GM19467 (cell line): ENCODE data around the gene KIAA0586.
"Not testable (repeated sequence)": the region's sequence is repeated elsewhere in the genome, so short reads cannot be mapped to it uniquely, and the experiment has no call there.

Experiments used
- ATAC-seq: cut with Tn5 transposase; IDR thresholded peaks from one replicate; pipeline ENCODE4 v1.9.1; 2021; ENCODE audit warnings: mild to moderate bottlenecking, moderate library complexity; ENCODE audit not compliant: unreplicated experiment

Gene KIAA0586

GRCh38 chr14:58463147-58463546 is 35.6 kb downstream of the KIAA0586 start:
- no peak for ATAC-seq

GRCh38 chr14:58464652-58465051 is 37.1 kb downstream of the KIAA0586 start:
- no peak for ATAC-seq

GRCh38 chr14:58465421-58465820 is 37.9 kb downstream of the KIAA0586 start:
- ATAC-seq: no peak

- no peak for ATAC-seq
Measured at GRCh38 chr14:58466459-58466858, 38.9 kb downstream of the KIAA0586 start.

- no peak for ATAC-seq
Measured at GRCh38 chr14:58467575-58467974, 40.1 kb downstream of the KIAA0586 start.

- no peak for ATAC-seq
Measured at GRCh38 chr14:58469309-58469708, 41.8 kb downstream of the KIAA0586 start.

- ATAC-seq: no peak
Measured at GRCh38 chr14:58476320-58476719, 48.8 kb downstream of the KIAA0586 start.

- no peak for ATAC-seq
Measured at GRCh38 chr14:58477653-58478052, 50.1 kb downstream of the KIAA0586 start.

- not testable (repeated sequence) for ATAC-seq
Measured at GRCh38 chr14:58478329-58478728, 50.8 kb downstream of the KIAA0586 start.

GRCh38 chr14:58479975-58480374 is 52.5 kb downstream of the KIAA0586 start:
- ATAC-seq: no peak

- no peak for ATAC-seq
Measured at GRCh38 chr14:58484176-58484575, 56.7 kb downstream of the KIAA0586 start.

GRCh38 chr14:58488550-58488949 is 61.0 kb downstream of the KIAA0586 start:
- no peak for ATAC-seq

- no peak for ATAC-seq
Measured at GRCh38 chr14:58491593-58491992, 64.1 kb downstream of the KIAA0586 start.

GRCh38 chr14:58492044-58492443 is 64.5 kb downstream of the KIAA0586 start:
- no peak for ATAC-seq

GRCh38 chr14:58501214-58501816 is 73.8 kb downstream of the KIAA0586 start:
- ATAC-seq: no peak

GRCh38 chr14:58513272-58513671 is 85.8 kb downstream of the KIAA0586 start:
- no peak for ATAC-seq

GRCh38 chr14:58517592-58517991 is 90.1 kb downstream of the KIAA0586 start:
- ATAC-seq: no peak

- ATAC-seq: not testable (repeated sequence)
Measured at GRCh38 chr14:58525691-58526090, 98.2 kb downstream of the KIAA0586 start.

- ATAC-seq: no peak
Measured at GRCh38 chr14:58533446-58533845, 105.9 kb downstream of the KIAA0586 start.

GRCh38 chr14:58535044-58535443 is 107.5 kb downstream of the KIAA0586 start:
- ATAC-seq: no peak

GRCh38 chr14:58537004-58537403 is 109.5 kb downstream of the KIAA0586 start:
- no peak for ATAC-seq

GRCh38 chr14:58540749-58541632 is 113.5 kb downstream of the KIAA0586 start:
- ATAC-seq: no peak
